ENCODE measurements around the gene HES3.

- TF ChIP-seq CTCF (IDR thresholded peaks at IDR 0.05; ENCODE audit: insufficient read depth, low read length), result no peak
- no peak for TF ChIP-seq REST (IDR thresholded peaks at IDR 0.05; ENCODE audit: insufficient replicate concordance, low read depth)
- TF ChIP-seq POLR2AphosphoS5 (IDR thresholded peaks at IDR 0.05; ENCODE audit: low read depth), result no peak
- TF ChIP-seq GABPA (IDR thresholded peaks at IDR 0.05; ENCODE audit: low read depth), result no peak
Observed at GRCh38 chr1:6252374-6252710, 8.4 kb downstream of the HES3 start.
